Measurements from ENCODE around the gene ZCCHC18.
"Not testable (repeated sequence)": the region's sequence is repeated elsewhere in the genome, so short reads cannot be mapped to it uniquely, and the experiment has no call there.

The ZCCHC18 gene

DNA sequence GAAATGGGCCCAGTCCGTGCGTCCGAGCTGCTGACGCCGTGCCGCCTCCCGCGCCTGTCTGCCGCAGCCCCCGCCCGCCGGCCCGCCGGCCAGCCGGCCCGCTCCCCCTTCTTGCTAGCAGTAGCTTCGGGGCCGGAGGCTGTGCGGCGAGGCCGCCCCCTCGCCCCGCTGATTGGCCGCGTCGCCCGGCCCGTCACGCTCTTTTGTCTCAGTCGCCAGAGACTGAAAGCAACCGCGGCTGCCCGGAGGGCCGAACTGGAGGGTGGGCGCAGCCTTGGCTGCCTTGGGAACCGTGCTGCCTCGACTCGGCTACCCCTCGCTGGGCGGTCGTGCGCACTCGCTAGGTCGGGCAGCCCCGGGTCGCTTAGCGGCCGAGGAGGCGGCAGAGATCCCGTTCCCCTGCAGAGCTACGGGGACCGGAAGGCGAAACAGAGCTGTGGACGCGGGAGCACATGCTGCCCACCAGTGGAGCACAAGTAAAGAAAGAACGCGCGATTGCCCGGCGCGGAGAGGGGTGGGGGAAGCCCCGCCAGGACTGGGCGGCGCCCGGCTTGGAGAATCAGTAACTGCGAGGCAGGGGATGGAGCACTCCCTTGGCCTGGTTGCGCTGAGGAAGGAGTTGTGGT lies at the start of gene ZCCHC18:
Gene ZCCHC18 (plus strand): TSS at position 198 of the 626 bp plus-strand sequence. CDS start 1,589 bp downstream, outside the sequence.
- peak within 1 kb of the TSS; percentile 51 for H3K4me3 ChIP-seq (ENCODE audit: low read depth, low read length)

DNA sequence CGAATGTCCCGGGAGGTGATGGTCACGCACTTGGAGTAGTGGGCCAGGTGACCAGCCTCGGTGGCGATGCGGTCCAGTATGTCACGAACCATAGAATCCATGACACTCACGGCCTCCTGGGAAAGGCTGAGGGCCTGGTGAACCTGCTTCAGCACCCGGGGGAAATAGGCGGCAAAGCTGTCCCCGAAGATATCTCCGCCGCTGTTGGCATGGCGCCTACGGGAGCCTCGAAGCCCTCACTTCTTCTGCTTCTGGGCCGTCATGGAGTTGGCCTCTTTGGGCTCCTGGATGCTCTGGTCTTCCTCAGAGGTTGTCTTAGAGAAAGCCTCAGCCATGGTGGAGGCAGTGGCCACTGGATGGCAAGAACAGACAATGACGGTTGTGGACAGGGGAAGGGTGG lies 49.7 kb upstream of the ZCCHC18 start:
- not testable (repeated sequence) for H3K4me3 ChIP-seq (ENCODE audit: low read depth, low read length)

DNA sequence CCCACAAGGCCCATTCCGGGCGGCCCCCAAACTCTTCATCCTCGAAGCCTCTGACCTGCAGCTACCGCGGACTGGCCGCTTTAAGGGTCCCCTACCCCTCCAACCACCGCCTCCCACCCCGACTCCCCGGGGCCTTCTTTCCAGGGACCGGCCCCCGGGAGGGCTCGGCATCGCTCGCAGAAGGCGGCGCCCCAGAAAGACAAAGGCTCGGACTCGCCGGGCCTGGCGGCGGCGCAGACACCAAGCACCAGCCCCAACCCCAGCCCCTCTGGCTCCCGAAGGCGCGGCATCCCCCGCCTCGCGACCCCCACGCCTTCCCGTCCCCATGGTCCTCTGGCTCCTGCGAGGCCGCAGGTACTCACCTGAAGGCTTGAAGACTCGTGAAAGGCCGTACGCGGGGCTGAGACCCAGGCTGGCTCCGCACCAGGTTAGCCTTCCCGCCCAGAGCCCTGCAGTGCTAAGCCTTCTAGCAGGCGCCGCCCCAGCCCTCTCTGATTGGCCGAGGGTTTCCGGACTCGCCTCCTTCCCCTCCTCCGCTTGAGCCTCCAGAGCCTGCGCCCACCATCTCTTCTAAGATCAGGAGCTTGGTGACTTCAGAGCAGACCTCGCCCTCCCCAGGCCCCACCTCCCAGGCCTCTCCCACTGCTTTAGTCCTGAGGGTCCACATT lies 36.4 kb upstream of the ZCCHC18 start, which contains the start of gene TMSB15C:
Gene TMSB15C (minus strand): TSS at position 459 of the 668 bp plus-strand sequence.
- H3K4me3 ChIP-seq (ENCODE audit: low read depth, low read length): not testable (repeated sequence)

DNA sequence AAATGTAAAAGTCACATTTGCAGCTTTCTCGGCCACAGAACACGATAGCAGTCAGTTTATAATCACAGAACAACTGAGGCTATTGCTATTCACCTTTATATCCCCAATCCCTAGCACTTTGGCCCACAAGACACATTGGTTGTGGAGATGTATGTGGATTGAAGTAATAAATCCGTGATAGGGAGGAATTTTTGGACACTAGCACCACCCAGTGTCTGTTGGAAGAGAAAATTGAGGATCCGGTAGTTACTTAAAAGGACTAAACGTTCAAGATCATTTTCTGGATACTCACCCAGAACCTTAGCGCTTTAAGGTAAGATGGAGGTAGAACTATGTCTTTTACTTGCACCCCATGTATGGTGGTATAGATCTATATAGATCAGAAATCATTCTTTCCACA lies 34.5 kb upstream of the ZCCHC18 start:
- not testable (repeated sequence) for H3K4me3 ChIP-seq (ENCODE audit: low read depth, low read length)

DNA sequence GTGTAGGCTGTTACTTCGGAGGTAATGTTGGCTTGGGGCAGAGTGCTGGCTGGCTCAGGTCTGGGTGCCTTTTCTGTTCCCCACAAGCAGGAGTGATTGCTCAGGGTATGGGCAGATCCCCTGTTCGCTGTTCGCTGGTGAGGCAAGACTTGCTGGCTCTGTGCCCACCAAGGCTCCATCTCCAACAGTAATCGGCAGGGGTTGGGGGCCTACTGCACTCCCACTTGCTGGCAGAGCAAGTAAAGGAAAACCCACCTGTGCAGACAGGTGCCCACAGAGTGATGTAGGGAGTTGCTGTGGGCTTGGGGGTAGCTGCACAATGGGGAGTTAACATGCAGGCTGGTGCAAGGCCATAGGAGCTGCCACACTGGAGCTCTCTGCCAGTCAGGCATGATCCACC lies 28.3 kb upstream of the ZCCHC18 start:
- H3K4me3 ChIP-seq (ENCODE audit: low read depth, low read length): no peak overlapping the region

DNA sequence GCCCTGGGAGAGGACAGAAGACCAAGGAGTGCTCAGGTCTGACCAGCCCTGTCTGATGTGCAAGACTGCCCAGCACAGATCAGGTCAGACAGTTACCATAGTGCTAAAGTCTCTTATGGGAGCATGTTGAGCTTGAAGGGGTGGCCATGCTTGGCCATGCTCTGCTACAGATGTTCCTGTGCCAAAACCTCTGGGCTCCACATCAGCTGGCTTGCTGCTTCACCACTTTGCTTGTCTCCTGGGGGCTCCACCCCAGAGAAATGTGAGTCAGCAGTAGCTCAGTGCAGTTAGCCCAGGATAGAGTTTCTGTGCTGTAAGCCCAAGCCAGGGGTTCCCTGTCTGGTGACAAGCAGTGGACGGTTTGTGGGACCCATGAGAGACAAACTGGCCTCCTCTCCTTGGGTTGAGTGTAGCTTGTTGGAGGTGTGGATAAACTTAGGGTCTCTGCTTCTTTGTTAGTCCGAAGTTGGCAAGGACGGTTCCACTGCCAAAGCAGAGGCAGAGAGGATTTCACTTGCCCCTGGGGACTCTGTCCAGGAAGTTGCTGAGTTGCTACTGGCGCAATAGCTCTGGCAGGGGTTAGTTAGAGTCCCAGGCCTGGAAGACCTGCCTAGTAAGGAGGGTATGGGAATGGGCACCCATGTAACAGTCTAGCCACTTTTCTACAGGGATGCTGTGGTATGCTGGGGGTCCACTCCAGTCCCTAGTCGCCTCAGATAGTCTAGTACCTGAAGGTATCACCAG lies 27.6 kb upstream of the ZCCHC18 start:
- no peak overlapping the region for H3K4me3 ChIP-seq (ENCODE audit: low read depth, low read length)

DNA sequence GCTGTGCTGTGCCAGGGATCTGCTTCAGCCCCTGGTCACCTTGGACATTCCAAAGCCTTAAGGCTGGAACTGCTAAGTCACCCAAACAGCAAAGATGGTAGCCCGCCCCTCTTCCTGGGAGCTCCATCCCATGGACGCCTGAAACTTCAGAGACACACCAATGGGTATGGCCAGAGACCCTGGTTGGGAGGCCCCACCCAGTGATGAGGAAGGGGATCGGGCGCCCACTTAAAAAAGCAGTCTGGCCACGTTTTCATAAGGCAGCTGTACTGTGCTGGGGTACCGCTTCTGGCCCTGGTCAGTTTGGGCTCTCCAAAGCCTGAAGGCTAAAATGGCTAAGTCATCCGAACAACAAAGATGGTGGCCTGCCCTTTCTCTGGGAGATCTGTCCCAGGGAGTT lies 26.8 kb upstream of the ZCCHC18 start:
- H3K4me3 ChIP-seq (ENCODE audit: low read depth, low read length): no peak overlapping the region

DNA sequence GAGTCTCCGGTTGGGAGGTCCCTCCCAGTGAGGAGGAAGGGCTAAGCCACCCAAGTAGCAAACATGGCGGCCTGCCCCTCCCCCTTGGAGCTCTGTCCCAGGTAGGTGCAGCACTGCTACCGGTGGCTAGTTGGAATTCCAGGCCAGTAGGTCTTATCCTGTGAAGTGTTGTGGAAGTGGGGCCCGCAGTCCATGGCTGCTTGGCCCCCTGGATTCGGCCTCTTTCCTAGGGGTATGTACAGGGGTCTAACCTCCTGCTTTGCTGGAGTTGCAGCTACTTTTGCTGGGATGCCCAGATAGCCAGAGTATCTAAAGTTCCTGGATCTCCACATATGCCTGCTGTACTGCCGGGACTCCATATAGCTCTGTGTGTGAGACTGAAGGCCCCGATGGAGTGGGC lies 26.4 kb upstream of the ZCCHC18 start:
- H3K4me3 ChIP-seq (ENCODE audit: low read depth, low read length): no peak overlapping the region

DNA sequence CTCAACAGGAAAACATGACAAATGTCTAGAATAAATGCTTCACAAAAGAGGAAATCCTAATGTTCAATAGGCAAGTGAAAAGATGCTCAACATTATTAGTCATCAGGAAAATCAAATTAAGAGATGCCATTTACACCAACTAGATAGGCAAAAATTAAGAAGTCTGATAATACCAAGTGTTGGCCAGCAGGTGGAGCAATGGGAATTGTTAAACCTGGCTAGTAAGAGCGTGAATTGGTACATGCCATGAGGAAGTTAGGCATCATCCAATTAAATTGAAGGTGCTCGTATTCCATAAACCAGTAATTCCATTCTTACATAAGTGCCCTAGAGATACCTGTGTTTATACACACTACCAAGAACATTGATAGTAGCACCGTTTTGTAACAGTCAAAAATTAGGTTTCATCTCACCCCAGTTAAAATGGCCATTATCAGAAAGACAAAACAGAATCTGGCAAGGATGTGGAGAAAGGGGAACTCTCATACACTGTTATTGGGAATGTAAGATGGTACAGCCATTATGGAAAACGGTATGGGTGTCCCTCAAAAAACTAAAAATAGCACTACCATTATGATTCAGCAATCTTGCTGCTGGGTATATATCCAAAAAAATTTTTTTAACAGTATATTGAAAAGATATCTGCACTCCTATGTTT lies 14.0 kb upstream of the ZCCHC18 start:
- H3K4me3 ChIP-seq (ENCODE audit: low read depth, low read length): no peak overlapping the region

DNA sequence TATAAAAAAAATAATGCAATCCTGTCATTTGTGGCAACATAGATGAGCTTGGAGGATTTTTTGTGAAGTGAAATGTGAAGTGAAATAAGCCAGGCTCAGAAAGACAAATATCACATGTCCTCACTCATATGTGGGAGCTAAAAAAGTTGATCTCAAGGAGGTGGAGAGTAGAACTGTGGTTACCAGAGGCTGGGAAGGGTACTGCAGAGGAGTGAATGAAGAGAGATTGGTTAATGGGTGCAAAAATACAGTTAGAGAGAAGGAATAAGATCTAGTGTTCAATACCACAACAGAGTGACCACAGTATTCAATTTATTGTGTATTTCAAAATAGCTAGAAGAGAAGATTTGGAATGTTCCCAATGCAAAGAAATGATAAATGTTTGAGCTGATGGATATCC lies 13.4 kb upstream of the ZCCHC18 start:
- no peak overlapping the region for H3K4me3 ChIP-seq (ENCODE audit: low read depth, low read length)

DNA sequence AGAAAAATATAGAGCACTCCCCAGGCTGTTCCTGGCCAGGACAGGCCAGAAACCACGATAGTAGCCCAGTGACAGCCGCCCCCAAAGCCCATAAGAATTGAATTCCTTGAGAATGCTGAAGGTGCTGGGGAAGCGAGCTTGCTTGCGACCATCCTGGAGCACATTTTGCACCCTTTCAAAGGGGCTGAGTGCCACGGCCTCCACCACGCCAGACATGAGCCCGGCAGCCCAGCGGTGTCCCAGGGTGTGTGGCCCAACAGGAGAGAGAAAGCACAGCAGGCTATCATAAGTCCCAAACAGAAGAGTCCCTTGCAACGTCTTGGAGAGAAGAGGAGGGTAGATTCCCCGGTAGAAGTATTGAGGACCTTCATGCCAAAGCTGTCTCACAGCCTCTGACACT lies 7.6 kb upstream of the ZCCHC18 start:
- no peak overlapping the region for H3K4me3 ChIP-seq (ENCODE audit: low read depth, low read length)

DNA sequence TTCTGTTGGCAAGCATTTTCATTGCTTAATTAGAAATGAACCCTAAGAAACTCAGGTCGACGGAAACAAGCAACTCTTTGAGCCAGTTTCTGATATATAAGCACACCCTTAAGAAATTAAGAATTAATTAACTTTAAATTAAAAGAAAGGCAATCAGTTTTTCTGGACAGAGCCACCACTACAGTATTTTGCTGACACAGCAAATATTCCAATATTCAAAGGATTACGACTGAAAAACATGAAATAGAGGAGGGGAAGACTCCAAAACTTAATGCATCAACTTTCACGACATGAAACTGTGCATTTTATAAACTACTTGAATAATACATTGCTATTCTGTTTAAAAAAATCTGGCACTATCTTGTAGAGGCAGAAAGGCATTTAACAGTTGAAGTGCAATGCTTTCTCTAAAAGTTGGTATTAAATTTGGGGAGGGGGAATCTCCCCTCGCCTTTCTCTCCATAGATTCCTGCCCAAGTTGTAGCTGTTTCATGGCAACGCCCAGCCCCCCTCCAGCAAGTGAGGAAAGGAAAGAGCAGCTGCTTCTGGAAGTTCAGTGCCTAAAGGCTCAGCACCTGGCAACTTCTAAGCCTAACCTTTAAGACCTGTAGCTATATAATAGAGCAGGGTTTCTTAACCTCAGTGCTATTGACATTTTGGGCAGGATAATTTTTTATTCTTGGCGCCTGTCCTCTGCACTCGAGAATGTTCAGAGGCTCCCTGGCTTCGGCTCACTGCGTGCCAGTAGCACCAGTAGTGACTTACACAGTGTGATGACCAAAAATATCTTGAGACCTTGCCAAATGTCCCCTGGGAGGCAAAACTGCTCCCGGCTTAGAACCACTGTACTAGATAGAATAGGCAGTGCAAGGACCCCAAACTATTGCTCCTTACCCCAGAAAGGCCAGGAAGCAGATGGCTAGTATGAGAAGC lies 6.7 kb upstream of the ZCCHC18 start:
- H3K4me3 ChIP-seq (ENCODE audit: low read depth, low read length): no peak overlapping the region

DNA sequence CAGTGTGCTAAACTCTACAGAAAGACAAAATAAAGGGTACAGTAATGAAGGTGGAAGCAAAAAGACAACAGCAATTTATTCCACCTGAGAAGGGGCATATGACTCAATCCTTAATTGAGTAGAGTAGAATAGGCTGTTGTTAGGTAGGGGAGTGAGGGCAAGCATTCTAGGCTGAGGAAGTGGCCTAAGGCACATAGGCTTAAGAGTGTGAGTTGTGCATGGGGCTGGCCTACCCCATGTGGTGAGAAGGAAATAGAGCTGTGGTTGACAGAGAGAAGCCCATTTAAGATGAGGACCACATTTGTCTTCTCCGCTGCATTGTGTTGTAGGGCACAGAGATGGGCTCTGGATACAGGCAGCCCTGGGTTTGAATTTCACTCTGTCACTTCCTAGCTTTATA lies 3.4 kb upstream of the ZCCHC18 start:
- H3K4me3 ChIP-seq (ENCODE audit: low read depth, low read length): no peak overlapping the region

DNA sequence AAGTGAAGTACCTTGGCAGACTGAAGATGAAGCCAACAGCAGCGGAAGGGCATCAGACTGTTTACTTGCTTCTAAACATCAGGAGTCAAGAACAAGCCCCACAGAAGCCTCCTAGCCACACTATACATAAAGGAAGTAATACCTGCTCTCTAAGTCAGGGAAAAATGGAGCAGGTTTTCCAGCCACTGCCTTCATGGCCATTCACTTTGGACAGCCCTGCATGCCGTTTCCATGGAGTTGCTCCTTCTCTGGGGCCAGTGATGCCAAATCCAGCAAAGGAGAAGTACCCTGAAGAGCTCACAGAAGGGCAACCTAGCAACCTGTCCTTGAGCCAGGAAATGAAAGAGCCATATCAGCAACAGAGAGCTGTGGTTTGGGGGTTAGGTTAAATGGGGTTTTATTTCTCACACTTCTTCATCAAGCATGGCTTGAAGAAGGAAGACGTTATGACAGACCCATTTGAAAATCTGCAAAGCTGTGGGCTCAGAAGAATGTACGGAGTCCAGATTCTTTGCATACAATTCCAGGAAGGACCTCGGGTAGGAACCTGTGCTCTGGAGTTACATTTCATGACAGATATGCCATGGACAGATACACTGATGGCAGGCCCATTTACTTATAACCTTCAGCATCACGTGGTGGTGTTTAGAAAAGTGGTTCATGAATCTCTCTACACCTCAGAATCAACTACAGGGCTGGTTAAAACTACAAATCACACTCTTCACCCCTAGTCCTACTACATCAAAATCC lies 1.7 kb upstream of the ZCCHC18 start:
- not testable (repeated sequence) for H3K4me3 ChIP-seq (ENCODE audit: low read depth, low read length)

DNA sequence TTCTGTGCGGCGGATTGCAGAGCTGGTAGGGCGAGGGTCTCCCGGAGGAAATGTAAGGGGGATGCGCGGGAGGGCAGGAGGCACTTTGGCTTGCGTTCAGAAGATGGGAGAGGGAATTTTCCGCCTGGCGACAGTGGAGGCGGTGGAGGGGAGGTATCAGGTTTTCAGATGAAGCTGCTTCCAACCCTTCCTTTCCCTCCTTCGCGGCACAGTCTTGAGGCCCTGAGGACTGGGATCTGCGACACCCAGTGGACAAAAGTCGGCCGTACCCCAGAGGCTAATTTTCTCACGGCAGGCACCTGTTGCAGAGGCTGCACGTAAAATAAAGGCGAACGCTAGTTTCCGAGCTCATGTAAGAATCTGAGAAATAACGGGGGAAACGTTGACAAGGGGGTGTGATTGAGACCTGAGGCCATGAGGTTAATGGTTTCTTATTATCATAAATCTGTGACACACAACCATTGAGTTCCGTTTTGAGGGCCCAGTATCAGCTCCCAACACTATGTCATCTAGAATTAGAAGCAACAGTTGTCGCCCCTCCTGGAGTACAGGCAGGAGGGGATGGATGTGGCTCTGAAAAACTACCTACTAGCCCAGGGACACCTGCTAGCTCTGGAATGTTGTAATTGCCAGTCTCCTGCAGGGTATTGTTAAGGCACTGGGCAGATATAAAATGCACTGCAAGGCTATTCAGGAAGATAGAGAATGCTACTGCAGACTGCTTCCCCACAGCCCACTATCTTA lies 1.1 kb downstream of the ZCCHC18 start:
- H3K4me3 ChIP-seq (ENCODE audit: low read depth, low read length): peak overlapping the region; percentile 51

DNA sequence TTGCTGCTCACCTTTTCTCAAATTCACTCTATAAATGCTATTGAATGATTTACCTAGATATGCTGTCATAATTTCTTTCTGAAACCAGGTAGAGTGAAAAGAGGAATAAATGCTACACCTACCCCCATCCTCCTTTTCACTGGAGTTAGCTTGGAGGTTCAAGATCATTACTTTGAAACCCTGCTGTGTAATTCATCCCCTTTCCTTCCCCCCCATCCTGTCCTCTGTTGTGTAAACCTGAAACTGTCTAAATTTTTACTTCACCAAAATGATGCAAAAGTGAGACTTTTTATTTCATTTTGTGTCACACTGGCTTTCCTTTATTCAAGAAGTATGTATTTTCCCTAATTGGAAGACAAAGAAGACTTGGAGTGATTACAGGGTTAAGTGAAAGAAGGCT lies 5.4 kb downstream of the ZCCHC18 start:
- H3K4me3 ChIP-seq (ENCODE audit: low read depth, low read length): no peak overlapping the region

DNA sequence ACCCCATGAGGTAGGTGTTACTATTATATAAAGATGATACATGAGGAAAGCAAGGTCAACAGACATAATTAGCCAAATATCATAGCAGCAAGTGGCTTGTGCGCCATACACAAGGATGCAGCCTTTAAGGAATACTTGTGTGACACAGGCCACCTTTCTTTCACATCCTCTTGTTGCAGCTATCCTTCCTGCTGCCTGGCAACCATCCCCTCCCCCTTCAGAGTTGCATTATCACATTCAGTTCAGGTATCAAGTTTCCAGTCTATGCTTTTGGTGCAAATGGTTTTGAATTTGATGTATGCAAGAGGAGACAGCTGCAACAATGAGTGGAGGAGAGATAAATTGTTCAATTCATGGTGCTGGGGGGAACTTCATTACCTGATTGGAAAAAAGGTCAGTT lies 6.4 kb downstream of the ZCCHC18 start:
- H3K4me3 ChIP-seq (ENCODE audit: low read depth, low read length): no peak overlapping the region

DNA sequence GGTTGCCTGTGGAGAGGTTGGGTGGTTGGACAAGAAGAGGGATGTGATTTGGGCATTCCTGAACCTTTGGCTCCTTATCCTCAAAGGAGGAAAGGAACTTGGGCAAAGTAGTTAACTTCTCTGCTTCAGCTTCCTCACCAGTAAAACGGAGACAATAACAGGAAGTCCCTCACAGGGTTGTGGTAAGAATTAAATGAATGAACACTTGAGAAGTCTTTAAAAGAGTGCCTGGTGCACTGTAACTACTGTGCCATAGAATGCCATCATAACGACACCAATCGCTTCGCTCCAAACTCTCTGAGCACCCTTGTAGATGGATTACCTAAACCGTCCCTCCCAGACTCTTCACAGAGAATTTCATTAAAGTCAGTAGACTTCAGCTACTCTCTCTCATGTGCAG lies 10.5 kb downstream of the ZCCHC18 start:
- no peak overlapping the region for H3K4me3 ChIP-seq (ENCODE audit: low read depth, low read length)

DNA sequence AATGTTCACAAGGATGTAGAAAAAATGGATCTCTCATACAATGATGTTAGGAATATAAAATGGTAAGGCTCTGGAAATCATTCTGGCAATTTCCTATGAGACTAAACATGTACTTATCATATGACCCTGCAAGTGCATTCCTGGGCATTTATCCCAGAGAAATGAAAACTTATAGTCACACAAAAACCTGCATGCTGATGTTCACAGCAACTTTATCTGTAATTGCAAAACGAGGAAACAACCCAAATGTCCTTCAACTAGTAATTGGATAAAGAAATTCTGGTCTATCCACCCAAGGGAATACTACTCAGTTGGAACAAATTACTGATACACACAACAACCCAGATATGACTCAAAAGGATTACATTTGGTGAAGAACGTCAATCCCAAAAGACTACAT lies 14.5 kb downstream of the ZCCHC18 start:
- no peak overlapping the region for H3K4me3 ChIP-seq (ENCODE audit: low read depth, low read length)

All from iPS-11a (cell line).